HG02678 (cell line): ENCODE results near the gene TSSK1B.
"Not testable (repeated sequence)": the region's sequence is repeated elsewhere in the genome, so short reads cannot be mapped to it uniquely, and the experiment has no call there.

Source experiments
- ATAC-seq: cut with Tn5 transposase; IDR thresholded peaks from one replicate; pipeline ENCODE4 v1.9.1; 2021; ENCODE audit warnings: mild to moderate bottlenecking, moderate library complexity; ENCODE audit not compliant: unreplicated experiment

Gene TSSK1B

GRCh38 chr5:113404269-113404668 is 30.5 kb downstream of the TSSK1B start:
- ATAC-seq = no peak

GRCh38 chr5:113397986-113398385 is 36.8 kb downstream of the TSSK1B start:
- not testable (repeated sequence) for ATAC-seq

GRCh38 chr5:113397046-113397445 is 37.7 kb downstream of the TSSK1B start:
- ATAC-seq = no peak

- ATAC-seq = no peak
Observed at GRCh38 chr5:113394658-113395057, 40.1 kb downstream of the TSSK1B start.

- ATAC-seq = no peak
Observed at GRCh38 chr5:113390224-113390623, 44.6 kb downstream of the TSSK1B start.

- ATAC-seq = no peak
Observed at GRCh38 chr5:113389116-113389515, 45.7 kb downstream of the TSSK1B start.

GRCh38 chr5:113387844-113388243 is 46.9 kb downstream of the TSSK1B start:
- no peak for ATAC-seq

GRCh38 chr5:113384782-113385285 is 50.0 kb downstream of the TSSK1B start:
- ATAC-seq = no peak

- no peak for ATAC-seq
Observed at GRCh38 chr5:113382731-113383130, 52.1 kb downstream of the TSSK1B start.
